VCaP (cell line): ENCODE measurements around the gene SESN1.
"Not testable (repeated sequence)": the region's sequence is repeated elsewhere in the genome, so short reads cannot be mapped to it uniquely, and the experiment has no call there.

Source experiments
- H3K27ac ChIP-seq: fragments of 450-650 bp; 2 replicates; pipeline ENCODE4 v1.5.1; 2017
- CTCF ChIP-seq: fragments of 450-650 bp; conservative IDR thresholded peaks from 2 replicates; pipeline ENCODE4 v1.5.1; 2017; ENCODE audit warnings: mild to moderate bottlenecking, moderate library complexity

Gene SESN1

GRCh38 chr6:109091314-109092024 is 3.2 kb downstream of the SESN1 start:
- no peak for TF ChIP-seq CTCF
- H3K27ac ChIP-seq: no peak overlapping the region

GRCh38 chr6:109088995-109089394 is 5.7 kb downstream of the SESN1 start:
- TF ChIP-seq CTCF: no peak
- no peak overlapping the region for H3K27ac ChIP-seq

- TF ChIP-seq CTCF: no peak
- H3K27ac ChIP-seq: peak overlapping the region; percentile 56
Measured at GRCh38 chr6:109087661-109088264, 6.9 kb downstream of the SESN1 start.

- not testable (repeated sequence) for H3K27ac ChIP-seq
Measured at GRCh38 chr6:109084146-109084545, 10.5 kb downstream of the SESN1 start.

GRCh38 chr6:109083657-109084056 is 11.0 kb downstream of the SESN1 start:
- H3K27ac ChIP-seq: no peak overlapping the region
- TF ChIP-seq CTCF: no peak

GRCh38 chr6:109082188-109082577 is 12.5 kb downstream of the SESN1 start:
- no peak for TF ChIP-seq CTCF
- H3K27ac ChIP-seq: no peak overlapping the region

- no peak overlapping the region for H3K27ac ChIP-seq
- no peak for TF ChIP-seq CTCF
Measured at GRCh38 chr6:109081516-109082187, 13.0 kb downstream of the SESN1 start.

- TF ChIP-seq CTCF: no peak
- no peak overlapping the region for H3K27ac ChIP-seq
Measured at GRCh38 chr6:109081026-109081425, 13.6 kb downstream of the SESN1 start.
